ENCODE measurements around the gene HELZ.

HELZ gene

GRCh38 chr17:67021743-67022450 is 223.1 kb downstream of the HELZ start:
- H3K36me3 ChIP-seq (ENCODE audit: insufficient read depth, low read length), result no peaks in the 10 kb centered on the region
- H3K4me1 ChIP-seq (ENCODE audit: insufficient read depth, low read length), result no peaks in the 10 kb centered on the region
- H3K9me3 ChIP-seq (ENCODE audit: insufficient read depth, low read depth, low read length), result no peaks in the 10 kb centered on the region
- no peak overlapping the region for H3K27ac ChIP-seq (ENCODE audit: low read depth, low read length)
- no peaks in the 10 kb centered on the region for H3K27me3 ChIP-seq (ENCODE audit: insufficient read depth, low read length)
- no peak overlapping the region for H3K4me3 ChIP-seq (ENCODE audit: low read length)
- WGBS, result 92% methylated on average over 16 of the region's 16 CpGs
- H3K9ac ChIP-seq (ENCODE audit: low read depth, low read length), result no peak overlapping the region

- Histone ChIP-seq H3K9me3 (ENCODE audit: insufficient read depth, low read depth, low read length) (no peaks in the 10 kb centered on the region), H3K4me3 (ENCODE audit: low read length) (no peak overlapping the region), H3K36me3 (ENCODE audit: insufficient read depth, low read length) (no peaks in the 10 kb centered on the region), H3K27ac (ENCODE audit: low read depth, low read length) (no peak overlapping the region), H3K4me1 (ENCODE audit: insufficient read depth, low read length) (no peaks in the 10 kb centered on the region), H3K27me3 (ENCODE audit: insufficient read depth, low read length) (no peaks in the 10 kb centered on the region), H3K9ac (ENCODE audit: low read depth, low read length) (no peak overlapping the region)
- WGBS, result 85% methylated on average over 7 of the region's 7 CpGs
Observed at GRCh38 chr17:67021196-67021595, 223.8 kb downstream of the HELZ start.

All from HUES64 (cell line).